SIG-M5 (cell line): ENCODE data around the gene NUDT12.

ENCODE experiments used
- DNase-seq: peaks from one replicate; lab custom pipeline; 2025; lab: John Stamatoyannopoulos, UW

Gene NUDT12

DNA sequence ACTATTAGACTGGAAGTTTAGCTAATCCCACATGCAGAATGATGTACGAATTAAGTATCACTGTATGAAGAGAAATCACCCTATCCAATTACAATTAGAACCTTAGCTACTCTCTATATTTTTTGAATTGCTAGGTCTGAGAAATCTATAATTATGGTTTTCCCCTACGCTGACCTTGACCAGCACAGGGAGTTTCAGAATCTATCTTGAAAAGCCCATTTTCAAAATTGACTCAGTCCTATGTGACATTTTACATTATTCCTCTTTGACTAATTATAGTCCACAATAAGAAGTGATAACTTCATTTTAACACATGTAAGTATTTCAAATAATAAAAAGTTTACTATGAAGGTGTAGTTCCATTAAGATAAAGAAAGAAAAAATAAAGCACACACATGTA, 21.5 kb downstream of the NUDT12 start:
- no peak for DNase-seq

GRCh38 chr5:103539376-103540330, 22.9 kb downstream of the NUDT12 start:
- DNase-seq = no peak

GRCh38 chr5:103532086-103532734, 30.4 kb downstream of the NUDT12 start:
- no peak for DNase-seq

DNA sequence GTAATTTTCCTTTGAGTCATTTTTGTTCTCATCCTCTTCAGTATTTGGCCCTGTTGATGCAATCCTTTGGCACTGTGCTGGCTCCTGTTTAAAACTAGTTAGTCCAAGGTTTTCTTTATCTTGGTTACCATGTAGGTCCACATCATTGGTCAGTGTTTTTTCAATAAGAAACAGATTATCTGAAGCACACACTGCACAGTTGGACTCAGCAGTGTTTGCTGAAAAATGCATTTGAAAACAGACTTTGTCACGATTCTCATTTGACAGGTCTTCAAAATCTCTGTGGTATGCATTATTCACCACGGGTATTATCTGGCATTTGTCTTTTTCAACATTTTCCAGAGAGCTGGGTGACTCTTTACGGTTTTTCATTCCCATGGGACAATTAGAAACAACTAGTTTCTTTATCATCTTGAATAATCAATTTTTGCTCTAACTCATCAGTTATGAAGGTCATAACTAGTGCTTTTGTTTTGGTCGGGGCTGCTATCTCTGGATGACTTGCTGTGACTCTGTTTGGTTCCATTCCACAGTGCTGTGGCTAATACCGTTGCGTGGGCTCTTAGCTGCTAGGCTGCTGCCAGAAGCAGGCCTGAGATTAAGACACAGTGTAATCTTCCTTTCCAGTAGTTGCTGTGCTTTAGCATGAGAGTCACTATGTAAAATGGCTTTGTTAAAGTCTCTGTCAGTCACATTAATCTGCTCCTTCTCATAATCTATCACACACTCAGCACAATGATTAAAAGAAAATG, 36.2 kb downstream of the NUDT12 start:
- no peak for DNase-seq

GRCh38 chr5:103525361-103525760, 37.2 kb downstream of the NUDT12 start:
- no peak for DNase-seq

DNA sequence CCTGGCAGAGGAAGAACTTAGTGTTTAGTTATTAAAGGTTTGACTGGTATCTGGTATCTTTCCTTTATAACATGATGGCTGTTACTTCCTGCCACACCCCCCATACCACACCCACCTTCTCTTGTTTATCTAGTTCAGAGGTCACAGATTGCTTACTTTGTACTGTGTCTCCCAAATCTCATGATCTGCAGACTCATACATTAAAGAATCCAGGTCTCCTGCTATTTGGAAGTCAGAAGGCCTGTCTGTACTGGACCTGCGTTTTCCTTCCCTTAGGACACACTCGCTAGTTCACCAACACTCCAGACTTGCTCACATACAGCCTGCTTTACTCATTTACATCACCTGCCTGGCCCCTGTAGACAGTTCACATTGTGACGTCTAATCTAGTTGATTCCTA, 39.3 kb downstream of the NUDT12 start:
- DNase-seq = no peak

- no peak for DNase-seq
These were observed 40.0 kb downstream of the NUDT12 start for GRCh38 chr5:103522586-103522985.

GRCh38 chr5:103519550-103519949, 43.0 kb downstream of the NUDT12 start:
- no peak for DNase-seq

DNA sequence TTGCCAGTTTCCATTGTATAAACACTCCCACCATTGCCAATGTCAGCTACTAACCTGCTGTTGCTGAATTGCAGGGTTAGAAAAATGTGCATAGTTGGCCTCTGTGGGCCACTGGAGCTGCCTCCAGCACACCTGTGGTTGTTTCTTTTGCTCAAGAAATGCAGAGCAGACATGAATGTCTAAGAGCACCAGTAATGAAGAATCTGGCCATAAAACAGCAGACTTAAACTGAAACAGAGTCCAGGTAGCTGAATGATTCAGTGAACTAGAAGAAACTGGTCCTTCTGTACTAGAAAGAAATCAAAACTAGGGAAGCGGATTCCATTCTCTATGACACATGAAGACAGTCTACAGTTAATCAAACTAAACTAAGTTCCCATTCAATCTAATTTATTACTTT, 48.2 kb downstream of the NUDT12 start:
- no peak for DNase-seq

DNA sequence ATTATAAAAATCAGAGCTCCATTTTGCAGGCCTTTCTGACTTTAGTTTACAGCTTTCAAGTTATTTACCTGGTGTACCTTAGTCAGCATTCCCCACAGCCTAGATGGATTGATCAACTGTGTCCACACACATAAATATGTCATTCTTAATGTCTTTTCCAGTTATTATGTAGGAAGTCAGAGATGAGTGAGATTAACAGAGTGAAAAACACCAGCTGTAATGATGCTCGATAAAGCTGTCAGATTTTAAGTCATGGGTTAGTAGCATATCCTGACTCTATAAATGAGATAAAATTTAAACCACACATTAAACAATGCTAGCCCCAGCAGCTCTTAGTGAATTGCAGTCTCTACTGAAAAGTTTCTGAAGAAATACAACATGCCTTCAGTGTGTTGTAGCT, 48.9 kb downstream of the NUDT12 start:
- no peak for DNase-seq

DNA sequence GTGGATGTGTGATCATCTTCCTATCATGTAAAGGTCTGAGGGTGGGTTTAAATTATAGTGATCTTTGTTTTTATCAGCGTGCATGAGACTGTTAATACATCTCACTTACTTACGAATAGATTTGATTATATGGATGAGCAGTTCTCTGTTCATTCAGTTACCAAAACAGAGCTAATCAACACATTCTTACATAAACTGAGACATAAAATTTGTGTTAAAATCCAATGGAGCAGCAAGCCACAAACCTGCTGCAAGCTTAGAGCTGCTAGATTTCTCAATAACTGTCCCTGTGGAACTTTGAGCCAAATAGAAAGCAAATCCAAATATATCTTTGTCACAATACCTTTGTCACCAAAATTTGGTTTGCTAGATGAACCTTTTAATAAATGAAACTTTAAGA, 50.1 kb downstream of the NUDT12 start:
- no peak for DNase-seq

- no peak for DNase-seq
These were observed 51.1 kb downstream of the NUDT12 start for GRCh38 chr5:103511554-103511885.

GRCh38 chr5:103510851-103511553, 51.6 kb downstream of the NUDT12 start:
- DNase-seq = no peak

- DNase-seq = no peak
These were observed 56.8 kb downstream of the NUDT12 start for GRCh38 chr5:103505581-103506305.

DNA sequence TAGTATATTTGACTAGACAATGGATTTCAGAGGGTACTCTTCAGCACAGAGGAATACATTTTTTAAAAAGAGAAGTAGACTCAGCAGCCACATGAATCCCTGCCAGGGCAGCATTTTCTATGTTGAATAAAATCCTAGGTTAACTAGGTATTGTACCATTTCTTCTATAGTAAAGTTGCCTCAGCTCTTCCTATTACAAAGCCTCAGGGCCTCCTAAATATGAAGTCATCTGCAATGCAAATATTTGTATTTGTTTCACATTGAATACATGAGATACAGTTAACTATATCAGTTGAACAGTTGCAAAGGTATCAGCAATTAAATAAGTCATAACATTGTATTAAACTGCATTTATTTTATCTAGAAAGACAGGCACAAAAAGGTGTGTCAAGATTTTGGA, 59.5 kb downstream of the NUDT12 start:
- no peak for DNase-seq

GRCh38 chr5:103502662-103503061, 59.9 kb downstream of the NUDT12 start:
- no peak for DNase-seq
